MCF 10A (cell line): ENCODE data around the gene EMC1. TPM values are rescaled to one million over a fixed set of nuclear protein-coding genes. Genes with fewer than 3 reads are reported as not detected.

Source experiments
- BruUV-seq: library from RNA; stranded (reverse); fragments of 400-500 nt; replicated peaks from 2 replicates; lab custom pipeline; 2021; lab: Mats Ljungman, UMichigan
- CTCF ChIA-PET: fragments of 300-600 bp; sonication (Branson Sonifier 250); formaldehyde crosslinking; extraction: SDS; loops from one replicate; lab custom pipeline; 2021; ENCODE audit warnings: antibody characterized with exemption, inconsistent platforms; lab: Yijun Ruan, JAX
- POLR2A ChIA-PET: fragments of 300-600, 350-650 bp; sonication (Branson Sonifier 250); formaldehyde crosslinking; extraction: SDS; loops from one replicate; lab custom pipeline; 2020; ENCODE audit warnings: antibody characterized with exemption, inconsistent platforms; lab: Yijun Ruan, JAX
- DNase-seq: peaks from one replicate; pipeline ENCODE4 v3.0.0-alpha.2; 2018; ENCODE audit not compliant: unreplicated experiment
- H3K27ac Mint-ChIP-seq: one replicate; pipeline ENCODE4 v1.8.0; 2022; ENCODE audit warnings: mild to moderate bottlenecking, low read depth, mixed read lengths; ENCODE audit not compliant: unreplicated experiment
- H3K27me3 Mint-ChIP-seq: one replicate; pipeline ENCODE4 v1.8.0; 2022; ENCODE audit warnings: mixed read lengths; ENCODE audit not compliant: insufficient read depth, unreplicated experiment
- H3K36me3 Mint-ChIP-seq: one replicate; pipeline ENCODE4 v1.8.0; 2022; ENCODE audit warnings: mild to moderate bottlenecking, moderate library complexity, mixed read lengths; ENCODE audit not compliant: insufficient read depth, unreplicated experiment
- H3K4me1 Mint-ChIP-seq: one replicate; pipeline ENCODE4 v1.8.0; 2022; ENCODE audit warnings: mixed read lengths; ENCODE audit not compliant: insufficient read depth, unreplicated experiment
- H3K4me3 Mint-ChIP-seq: one replicate; pipeline ENCODE4 v1.8.0; 2022; ENCODE audit warnings: mild to moderate bottlenecking, moderate library complexity, mixed read lengths; ENCODE audit not compliant: unreplicated experiment
- H3K9me3 Mint-ChIP-seq: one replicate; pipeline ENCODE4 v1.8.0; 2022; ENCODE audit warnings: mixed read lengths; ENCODE audit not compliant: unreplicated experiment
- CTCF ChIP-seq: fragments of 200-600 bp; IDR thresholded peaks from one replicate; pipeline ENCODE4 v1.8.0; 2022; ENCODE audit warnings: antibody characterized with exemption, mild to moderate bottlenecking; ENCODE audit not compliant: unreplicated experiment
- intact Hi-C: fragments of 100-400 bp; cut with micrococcal nuclease; formaldehyde crosslinking; loops from 2 replicates; pipeline ENCODE4 v1.14.1; 2022
- total RNA-seq: library from RNA; stranded (reverse); gene quantifications from 2 replicates; pipeline ENCODE4 v1.2.3, GENCODE V29; 2022

Gene EMC1
- total RNA-seq, 1 experiment from 2014 or later, result 75.9 TPM

GRCh38 chr1:19205845-19206244 lies 45.5 kb downstream of the EMC1 start:
- Mint-ChIP-seq H3K4me1 (peaks cover 21% of the 10 kb centered on the region), H3K4me3 (no peak overlapping the region), H3K27ac (no peak overlapping the region), H3K36me3 (peaks cover 23% of the 10 kb centered on the region), H3K27me3 (no peaks in the 10 kb centered on the region), H3K9me3 (no peaks in the 10 kb centered on the region)
- no peak for TF ChIP-seq CTCF
- BruUV-seq, result no TSS peak
- ChIA-PET POLR2A (interaction anchor here (1.9 kb wide), 1 partner anchor 131 kb away, joined by 5 read pairs; no protein-coding TSS in a partner anchor), CTCF (interaction anchor here (0.6 kb wide), 1 partner anchor 32 kb away, joined by 4 read pairs; no protein-coding TSS in a partner anchor)
- DNase-seq, result no peak
- intact Hi-C loops, result no loop called here

GRCh38 chr1:19205403-19205802 lies 45.9 kb downstream of the EMC1 start:
- Mint-ChIP-seq H3K27ac (no peak overlapping the region), H3K4me3 (no peak overlapping the region)

GRCh38 chr1:19204446-19205266 lies 46.7 kb downstream of the EMC1 start:
- Mint-ChIP-seq H3K27ac (no peak overlapping the region), H3K9me3 (no peaks in the 10 kb centered on the region), H3K4me1 (peaks cover 21% of the 10 kb centered on the region), H3K36me3 (peaks cover 27% of the 10 kb centered on the region), H3K4me3 (no peak overlapping the region), H3K27me3 (no peaks in the 10 kb centered on the region)
- CTCF ChIA-PET, result interaction anchor here (0.5 to 0.7 kb wide), 3 partner anchors 11 to 158 kb away, joined by 3 read pairs; no protein-coding TSS in a partner anchor
- TF ChIP-seq CTCF, result no peak
- no TSS peak for BruUV-seq
- intact Hi-C loops, result no loop called here
- no peak for DNase-seq
- POLR2A ChIA-PET, result interaction anchor here (0.5 to 1.9 kb wide), 4 partner anchors 9 to 243 kb away, joined by 3 to 5 read pairs (median 4); no protein-coding TSS in a partner anchor

More at GRCh38 chr1:19205403-19205802, 45.9 kb downstream of the EMC1 start:
- BruUV-seq, result no TSS peak
- no peaks in the 10 kb centered on the region for H3K27me3 Mint-ChIP-seq
- intact Hi-C loops, result no loop called here
- DNase-seq, result no peak
- no peak for TF ChIP-seq CTCF
- H3K9me3 Mint-ChIP-seq, result no peaks in the 10 kb centered on the region
- ChIA-PET CTCF (interaction anchor here (0.5 to 0.6 kb wide), 2 partner anchors 32 to 64 kb away, joined by 3 to 4 read pairs; no protein-coding TSS in a partner anchor), POLR2A (interaction anchor here (1.9 kb wide), 1 partner anchor 131 kb away, joined by 5 read pairs; no protein-coding TSS in a partner anchor)
- peaks cover 25% of the 10 kb centered on the region for H3K36me3 Mint-ChIP-seq
- H3K4me1 Mint-ChIP-seq, result peaks cover 21% of the 10 kb centered on the region

- Mint-ChIP-seq H3K36me3 (peaks cover 39% of the 10 kb centered on the region), H3K9me3 (no peaks in the 10 kb centered on the region), H3K4me3 (no peak overlapping the region), H3K4me1 (peaks cover 21% of the 10 kb centered on the region), H3K27ac (peak overlapping the region; percentile 49), H3K27me3 (no peaks in the 10 kb centered on the region)
- ChIA-PET POLR2A (interaction anchor here (0.8 kb wide), 1 partner anchor 21 kb away, joined by 3 read pairs; no protein-coding TSS in a partner anchor), CTCF (interaction anchor here (0.6 kb wide), 1 partner anchor 52 kb away, joined by 3 read pairs; no protein-coding TSS in a partner anchor)
- intact Hi-C loops, result no loop called here
- DNase-seq, result peak; percentile 94
- TF ChIP-seq CTCF, result no peak
- BruUV-seq, result no TSS peak
Observed at GRCh38 chr1:19203440-19203839, 47.9 kb downstream of the EMC1 start.
